Panc1 (cell line): ENCODE data around the gene AMPH. TPM values are rescaled to one million over a fixed set of nuclear protein-coding genes. Genes with fewer than 3 reads are reported as not detected.

ENCODE experiments used
- ATAC-seq: fragments of 200-7000 bp; cut with Tn5 transposase; 2 replicates; pipeline ENCODE4 v1.9.1; 2020; ENCODE audit warnings: mild to moderate bottlenecking, moderate library complexity
- BruUV-seq: library from RNA; stranded (reverse); fragments of 400-500 nt; replicated peaks from 2 replicates; lab custom pipeline; 2021; lab: Mats Ljungman, UMichigan
- CTCF ChIA-PET: fragments of 300-600 bp; sonication (Branson Sonifier 250); formaldehyde crosslinking; loops from one replicate; lab custom pipeline; 2022; ENCODE audit warnings: antibody characterized with exemption; lab: Charles Lee
- POLR2A ChIA-PET: fragments of 300-600 bp; sonication (Branson Sonifier 250); formaldehyde crosslinking; loops from one replicate; lab custom pipeline; 2022; ENCODE audit warnings: antibody characterized with exemption; lab: Charles Lee
- DNase-seq: peaks from one replicate; pipeline ENCODE4 v3.0.0-alpha.2; 2010; ENCODE audit warnings: low read depth, low spot score
- H3K27ac ChIP-seq: 2 replicates; pipeline ENCODE4 v1.5.1; 2011; ENCODE audit warnings: mild to moderate bottlenecking, low read length, inconsistent platforms
- H3K27me3 ChIP-seq: fragments of 200-500 bp; sonication (Bioruptor generic); 2 replicates; pipeline ENCODE4 v1.6.0; 2014; ENCODE audit warnings: low read length, inconsistent platforms; ENCODE audit not compliant: control insufficient read depth, insufficient read depth
- H3K36me3 ChIP-seq: fragments of 200-500 bp; sonication (Bioruptor generic); 2 replicates; pipeline ENCODE4 v1.5.1; 2014; ENCODE audit warnings: inconsistent platforms, mild to moderate bottlenecking, low read length, moderate library complexity; ENCODE audit not compliant: control insufficient read depth, insufficient read depth
- H3K4me1 ChIP-seq: 2 replicates; pipeline ENCODE4 v1.5.1; 2011; ENCODE audit warnings: inconsistent platforms, mild to moderate bottlenecking, low read length, moderate library complexity; ENCODE audit not compliant: control insufficient read depth, insufficient read depth
- H3K4me3 ChIP-seq, 2 experiments: 2 replicates each; pipeline ENCODE4 v1.5.1; 2011 to 2012; ENCODE audit warnings: low read depth in 2 of 2, low read length in 2 of 2, mild to moderate bottlenecking in 2 of 2, inconsistent platforms in 1 of 2, moderate library complexity in 1 of 2
- H3K9me3 ChIP-seq: fragments of 200-500 bp; sonication (Bioruptor generic); 2 replicates; pipeline ENCODE4 v1.5.1; 2014; ENCODE audit warnings: low read depth, mild to moderate bottlenecking, inconsistent platforms, low read length, moderate library complexity; ENCODE audit not compliant: control insufficient read depth, insufficient read depth
- CTCF ChIP-seq: fragments of 450-650 bp; IDR thresholded peaks from 2 replicates; pipeline ENCODE4 v1.5.1; 2017; ENCODE audit warnings: mild to moderate bottlenecking
- POLR2AphosphoS5 ChIP-seq: IDR thresholded peaks from 2 replicates; pipeline ENCODE4 v1.6.1; 2012; ENCODE audit warnings: mild to moderate bottlenecking, low read depth, low read length, moderate library complexity
- REST ChIP-seq, 2 experiments: IDR thresholded peaks; 2 replicates each; pipeline ENCODE4 v1.6.1; 2011 to 2012; ENCODE audit warnings: low read depth in 2 of 2, control low read depth in 1 of 2, low read length in 1 of 2, mild to moderate bottlenecking in 1 of 2, moderate library complexity in 1 of 2; ENCODE audit not compliant: insufficient read depth in 1 of 2
- SIN3A ChIP-seq: IDR thresholded peaks from 2 replicates; pipeline ENCODE4 v1.6.1; 2012; ENCODE audit warnings: low read depth, mild to moderate bottlenecking, low read length, moderate library complexity, borderline replicate concordance; ENCODE audit not compliant: insufficient read depth
- TCF7L2 ChIP-seq: IDR thresholded peaks from 2 replicates; pipeline ENCODE4 v1.6.1; 2011; ENCODE audit warnings: mild to moderate bottlenecking, low read depth, low read length, inconsistent platforms
- in situ Hi-C: cut with HindIII; loops from 2 replicates; pipeline ENCODE4 v1.10.0; 2016; ENCODE audit warnings: low sequenced_read_pairs, low pct_unique_long_range_greater_than_20kb
- intact Hi-C: fragments of 100-400 bp; cut with micrococcal nuclease; formaldehyde crosslinking; loops from one replicate; pipeline ENCODE4 v1.10.0; 2022; ENCODE audit not compliant: unreplicated experiment
- total RNA-seq: library from RNA; stranded (reverse); gene quantifications from one replicate; pipeline ENCODE4 v1.2.1, GENCODE V29; 2021; ENCODE audit not compliant: unreplicated experiment

Gene AMPH
- total RNA-seq, 1 experiment from 2014 or later, result not detected

GRCh38 chr7:38424750-38425463 is 206.3 kb downstream of the AMPH start:
- no peaks in the 10 kb centered on the region for H3K4me1 ChIP-seq
- no peak overlapping the region for H3K4me3 ChIP-seq
- peak; percentile 7; the same call in 1 of the 2 replicates for TF ChIP-seq CTCF
- no peak for TF ChIP-seq REST (IDR thresholded peaks at IDR 0.05; ENCODE audit: insufficient read depth in 1 of 2, low read depth in 2 of 2, low read length in 1 of 2)
- H3K27me3 ChIP-seq, result peaks cover 3% of the 10 kb centered on the region; the same call in 1 of the 2 replicates
- no peak overlapping the region for H3K27ac ChIP-seq
- ATAC-seq (no peak), DNase-seq (no peak)
- ChIA-PET CTCF (no interaction called here), POLR2A (no interaction called here)
- BruUV-seq, result no TSS peak
- no peaks in the 10 kb centered on the region for H3K9me3 ChIP-seq
- in situ Hi-C loops, result no loop called here
- intact Hi-C loops, result no loop called here
- no peaks in the 10 kb centered on the region for H3K36me3 ChIP-seq

- CTCF ChIA-PET, result no interaction called here
- BruUV-seq, result no TSS peak
Measured at GRCh38 chr7:38413784-38414183, 217.4 kb downstream of the AMPH start.

More at GRCh38 chr7:38413784-38414183, 217.4 kb downstream of the AMPH start:
- Histone ChIP-seq H3K9me3 (no peaks in the 10 kb centered on the region), H3K4me3 (no peak overlapping the region), H3K4me1 (no peaks in the 10 kb centered on the region), H3K27me3 (0 out of 2 replicates have a peak, but pooled peaks cover 7% of the 10 kb centered on the region), H3K27ac (no peak overlapping the region), H3K36me3 (no peaks in the 10 kb centered on the region)
- intact Hi-C loops (no loop called here), in situ Hi-C loops (no loop called here)
- TF ChIP-seq POLR2AphosphoS5, result no peak
- no peak for TF ChIP-seq REST (IDR thresholded peaks at IDR 0.05; ENCODE audit: insufficient read depth in 1 of 2, low read depth in 2 of 2, low read length in 1 of 2)
- TF ChIP-seq SIN3A, result no peak
- TF ChIP-seq CTCF, result no peak
- no peak for TF ChIP-seq TCF7L2
- ATAC-seq (no peak), DNase-seq (no peak)
- POLR2A ChIA-PET, result no interaction called here
